Measurements from ENCODE around the gene COL7A1. TPM values are rescaled to one million over a fixed set of nuclear protein-coding genes. Genes with fewer than 3 reads are reported as not detected.

COL7A1 gene
- total and polyA plus RNA-seq, 2 of the 8 experiments (the other 6 are each of a cell fraction or from before 2014, with no cell fraction given) = 10.7 to 13.9 TPM

DNA sequence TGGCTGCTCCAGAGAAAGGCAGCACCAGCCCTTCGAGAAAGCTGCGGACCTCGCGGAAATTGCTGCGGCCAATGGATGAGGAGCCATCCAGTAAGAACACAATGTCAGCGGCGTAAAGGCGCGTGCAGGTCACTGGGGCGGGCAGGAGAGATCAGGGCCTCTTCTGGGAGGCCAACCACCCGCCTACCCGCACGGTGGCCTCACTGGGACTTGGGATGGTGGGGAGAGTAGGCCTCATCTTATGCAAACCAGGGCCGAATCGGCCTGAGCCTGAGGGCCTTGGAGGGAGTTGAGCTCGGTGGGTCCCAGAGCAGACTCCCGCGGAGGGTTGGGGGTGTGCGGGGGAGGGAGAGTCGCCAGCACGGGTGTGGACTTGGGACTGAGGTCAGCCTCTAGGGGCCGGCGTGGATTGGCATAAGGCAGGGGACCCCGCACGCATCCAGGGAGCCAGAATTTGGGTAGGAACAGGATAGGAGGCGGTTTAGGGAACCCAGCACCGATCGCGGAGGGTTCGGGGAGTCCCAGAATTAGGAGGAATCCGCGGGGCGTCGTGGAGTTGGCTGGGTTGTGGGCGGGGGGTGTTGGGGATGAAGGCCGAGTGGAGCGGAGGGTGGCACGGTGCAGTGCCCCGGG, 596 bp downstream of the COL7A1 start:
- no peak overlapping the region for H3K56ac ChIP-seq (replicated peaks; ENCODE audit: insufficient read length, low read depth, low read length)
- peaks cover 0 to 6% (median 0%) of the 10 kb centered on the region in 4 experiments; a peak in 4 of 7 replicates for H3K27me3 ChIP-seq (replicated peaks in 1 of 4; ENCODE audit: control insufficient read depth in 3 of 4, extremely low read depth in 1 of 4, insufficient read depth in 3 of 4, low read length in 3 of 4)
- H3K4me2 ChIP-seq (ENCODE audit: insufficient read depth in 1 of 2, low read depth in 2 of 2, low read length in 2 of 2) = peak overlapping the region; percentile 69 to 89
- FAIRE-seq (no peak), DNase-seq (ENCODE audit: low read depth in 1 of 2, low spot score in 2 of 2) (peak in 1 of 2 experiments; percentile 69)
- H4K20me1 ChIP-seq (replicated peaks in 1 of 2; ENCODE audit: control insufficient read depth in 1 of 2, insufficient read depth in 2 of 2, low read length in 2 of 2) = peaks cover 0 to 15% of the 10 kb centered on the region in 2 experiments
- ChIA-PET POLR2A (ENCODE audit: partially characterized antibody) (interaction anchor here (0.7 to 5.1 kb wide), 8 partner anchors 10 to 68 kb away, joined by 3 to 23 read pairs (median 5); partner anchors contain the start of genes CELSR3, PFKFB4, SLC26A6 and UQCRC1), CTCF (ENCODE audit: partially characterized antibody) (interaction anchor here (0.6 kb wide), 1 partner anchor 41 kb away, joined by 3 read pairs; the partner anchor contains the start of gene SLC26A6)
- peaks cover 3 to 18% (median 15%) of the 10 kb centered on the region in 4 experiments; a peak in 6 of 7 replicates for H3K4me1 ChIP-seq (replicated peaks in 1 of 4; ENCODE audit: control insufficient read depth in 3 of 4, insufficient read depth in 4 of 4, low read length in 3 of 4)
- peaks cover 8 to 13% (median 9%) of the 10 kb centered on the region in 4 experiments for H3K36me3 ChIP-seq (ENCODE audit: control insufficient read depth in 2 of 4, insufficient read depth in 4 of 4, low read length in 3 of 4)
- H4K5ac ChIP-seq (ENCODE audit: insufficient read length, low read depth, low read length) = no peak overlapping the region
- peak overlapping the region in 3 of 4 experiments; percentile 42 to 71 (median 43); a peak in 4 of 7 replicates for H3K9ac ChIP-seq (replicated peaks in 1 of 4; ENCODE audit: extremely low read depth in 1 of 4, low read depth in 3 of 4, low read length in 3 of 4)
- no peak overlapping the region for H3K27ac ChIP-seq (ENCODE audit: low read depth, low read length)
- no peaks in the 10 kb centered on the region for H3K9me3 ChIP-seq (ENCODE audit: insufficient read depth in 2 of 2, low read depth in 1 of 2, low read length in 1 of 2)
- peak overlapping the region; percentile 60; the same call in 1 of the 2 replicates for H2BK12ac ChIP-seq (ENCODE audit: low read depth, low read length)
- no peak overlapping the region for H3K14ac ChIP-seq (ENCODE audit: insufficient read length)
- peak overlapping the region; percentile 12 to 57 (median 26); a peak in 7 of 8 replicates for H3K4me3 ChIP-seq (ENCODE audit: extremely low read depth in 1 of 4, insufficient read depth in 2 of 4, low read depth in 3 of 4, low read length in 4 of 4)
- peak overlapping the region; percentile 61; the same call in 1 of the 2 replicates for H2BK15ac ChIP-seq (ENCODE audit: low read length)
- TF ChIP-seq YY1 (IDR thresholded peaks at IDR 0.05; ENCODE audit: low read depth, low read length) (no peak), EZH2 (IDR thresholded peaks at IDR 0.05; ENCODE audit: low read depth, low read length, severe bottlenecking) (no peak), POLR2A (IDR thresholded peaks at IDR 0.05; ENCODE audit: control extremely low read depth in 1 of 2, low read depth in 2 of 2, low read length in 2 of 2) (no peak; a peak in 2 of 3 replicates), NANOG (IDR thresholded peaks at IDR 0.05; ENCODE audit: insufficient read depth, low read depth, low read length, poor library complexity, severe bottlenecking) (no peak), TAF7 (optimal IDR thresholded peaks at IDR 0.05; ENCODE audit: borderline replicate concordance, low read depth, low read length) (peak; percentile 23)
- H4K91ac ChIP-seq (replicated peaks; ENCODE audit: insufficient read length, low read length) = no peak overlapping the region
- H3K79me2 ChIP-seq (ENCODE audit: control insufficient read depth in 1 of 2, insufficient read depth in 2 of 2, low read length in 2 of 2) = no peaks in the 10 kb centered on the region
- H3K18ac ChIP-seq (ENCODE audit: extremely low read depth, low read length) = peak overlapping the region; percentile 48; the same call in 1 of the 2 replicates
- peaks cover 1% of the 10 kb centered on the region; the same call in 1 of the 2 replicates for H3K23me2 ChIP-seq (ENCODE audit: low read depth, low read length)
- no peaks in the 10 kb centered on the region for H3K79me1 ChIP-seq (ENCODE audit: low read depth, low read length)
- no peak overlapping the region for H2BK20ac ChIP-seq (ENCODE audit: low read length)
- H2BK5ac ChIP-seq (ENCODE audit: low read depth, low read length) = peak overlapping the region; percentile 10; the same call in 1 of the 2 replicates
- no peak overlapping the region for H2AK5ac ChIP-seq (ENCODE audit: low read depth, low read length)
- 53% methylated on average over 39 of the region's 39 CpGs; no CpG with 5 or more reads in 1 of the 2 experiments for WGBS, 2 experiments (ENCODE audit: extremely low coverage in 1 of 2, insufficient coverage in 1 of 2, insufficient read length in 1 of 2, insufficient replicate concordance in 2 of 2, low coverage in 1 of 2, low lambda C conversion rate in 2 of 2, missing lambda C conversion rate in 1 of 2)
- H4K8ac ChIP-seq (ENCODE audit: extremely low read depth, insufficient read depth, low read length) = peak overlapping the region; percentile 60
- peak overlapping the region; percentile 45; the same call in 1 of the 2 replicates for H2AFZ ChIP-seq (ENCODE audit: low read length)
- H3K23ac ChIP-seq (ENCODE audit: insufficient read length) = no peak overlapping the region
- H3K4ac ChIP-seq (replicated peaks; ENCODE audit: insufficient read length, low read depth, low read length) = no peak overlapping the region
- H2BK120ac ChIP-seq (replicated peaks; ENCODE audit: low read depth, low read length) = no peak overlapping the region

Data from H1 (cell line).